Measurements from ENCODE around the gene RBM4.
"Not testable (repeated sequence)": the region's sequence is repeated elsewhere in the genome, so short reads cannot be mapped to it uniquely, and the experiment has no call there.

RBM4 gene

GRCh38 chr11:66638177-66639065 lies at the start of gene RBM4:
TSS of gene RBM4 (plus strand) at chr11:66638703. CDS start at chr11:66639712, 1,009 bp downstream.
- DNase-seq = peak; percentile 100

- DNase-seq = not testable (repeated sequence)
Observed at GRCh38 chr11:66589315-66589714, 49.2 kb upstream of the RBM4 start.

- no peak for DNase-seq
Observed at GRCh38 chr11:66589996-66590675, 48.4 kb upstream of the RBM4 start.

GRCh38 chr11:66591175-66591574 lies 47.3 kb upstream of the RBM4 start:
- no peak for DNase-seq

GRCh38 chr11:66592457-66593302 lies 45.8 kb upstream of the RBM4 start, which contains the start of the genes CCDC87 and CCS:
TSS of gene CCDC87 (minus strand) at chr11:66593063. CDS start at chr11:66593015, 48 bp downstream.
TSS of gene CCS (plus strand) at chr11:66593185. CDS start at chr11:66593262, 77 bp downstream.
- DNase-seq = peak; percentile 97

GRCh38 chr11:66593303-66593635 lies 45.2 kb upstream of the RBM4 start:
- no peak for DNase-seq

GRCh38 chr11:66593650-66594049 lies 44.9 kb upstream of the RBM4 start:
- no peak for DNase-seq

GRCh38 chr11:66595245-66595904 lies 43.1 kb upstream of the RBM4 start:
- no peak for DNase-seq

- no peak for DNase-seq
Observed at GRCh38 chr11:66598993-66599392, 39.5 kb upstream of the RBM4 start.

- no peak for DNase-seq
Observed at GRCh38 chr11:66600219-66600618, 38.3 kb upstream of the RBM4 start.

- DNase-seq = no peak
Observed at GRCh38 chr11:66600631-66601233, 37.8 kb upstream of the RBM4 start.

GRCh38 chr11:66603072-66603471 lies 35.4 kb upstream of the RBM4 start:
- DNase-seq = no peak

- DNase-seq = no peak
Observed at GRCh38 chr11:66604155-66604554, 34.3 kb upstream of the RBM4 start.

GRCh38 chr11:66606608-66607007 lies 31.9 kb upstream of the RBM4 start:
- DNase-seq = not testable (repeated sequence)

- DNase-seq = no peak
Observed at GRCh38 chr11:66607126-66607834, 31.2 kb upstream of the RBM4 start.

- no peak for DNase-seq
Observed at GRCh38 chr11:66609721-66610617, 28.5 kb upstream of the RBM4 start.

GRCh38 chr11:66612458-66612857 lies 26.0 kb upstream of the RBM4 start:
- no peak for DNase-seq

GRCh38 chr11:66614073-66614472 lies 24.4 kb upstream of the RBM4 start:
- DNase-seq = no peak

GRCh38 chr11:66616379-66617154 lies 21.9 kb upstream of the RBM4 start, which contains the start of gene RBM14:
TSS of gene RBM14 (plus strand) at chr11:66616630. CDS start at chr11:66616721, 91 bp downstream.
- DNase-seq = peak; percentile 99
